H9 (cell line): Measurements from ENCODE around the gene DEK. TPM values are rescaled to one million over a fixed set of nuclear protein-coding genes. Genes with fewer than 3 reads are reported as not detected.
A peak's percentile ranks its signal among the peaks of the same experiment; 100 is the strongest.

Experiments
- DNase-seq: peaks from one replicate; pipeline ENCODE4 v3.0.0-alpha.2; 2017
- H2AFZ ChIP-seq: one replicate; pipeline ENCODE4 v1.6.1; 2013; ENCODE audit warnings: mild to moderate bottlenecking, low read length, control low read depth, moderate library complexity
- H2AK5ac ChIP-seq: 2 replicates; pipeline ENCODE4 v1.6.1; 2013; ENCODE audit warnings: low read length, control low read depth, mixed read lengths; ENCODE audit not compliant: insufficient read length
- H2BK120ac ChIP-seq: one replicate; pipeline ENCODE4 v1.6.1; 2013; ENCODE audit warnings: low read depth, mild to moderate bottlenecking, low read length, control low read depth, inconsistent platforms; ENCODE audit not compliant: poor library complexity, severe bottlenecking
- H2BK12ac ChIP-seq: 2 replicates; pipeline ENCODE4 v1.6.1; 2013; ENCODE audit warnings: low read length, control low read depth, mixed read lengths, low read depth; ENCODE audit not compliant: insufficient read length
- H2BK15ac ChIP-seq: 2 replicates; pipeline ENCODE4 v1.6.1; 2013; ENCODE audit warnings: low read depth, low read length, control low read depth
- H2BK20ac ChIP-seq: one replicate; pipeline ENCODE4 v1.6.1; 2013; ENCODE audit warnings: low read depth, mild to moderate bottlenecking, low read length, control low read depth, inconsistent platforms; ENCODE audit not compliant: poor library complexity, severe bottlenecking
- H2BK5ac ChIP-seq: 2 replicates; pipeline ENCODE4 v1.6.1; 2013; ENCODE audit warnings: low read length, control low read depth, mixed read lengths; ENCODE audit not compliant: insufficient read length
- H3K14ac ChIP-seq: 2 replicates; pipeline ENCODE4 v1.6.1; 2013; ENCODE audit warnings: low read length, control low read depth; ENCODE audit not compliant: insufficient read depth
- H3K18ac ChIP-seq: 2 replicates; pipeline ENCODE4 v1.6.1; 2013; ENCODE audit warnings: low read depth, mild to moderate bottlenecking, mixed read lengths, low read length, control low read depth; ENCODE audit not compliant: insufficient read length
- H3K23ac ChIP-seq: 2 replicates; pipeline ENCODE4 v1.6.1; 2013; ENCODE audit warnings: low read length, control low read depth, mixed read lengths, low read depth; ENCODE audit not compliant: insufficient read length
- H3K23me2 ChIP-seq: 2 replicates; pipeline ENCODE4 v1.6.1; 2013; ENCODE audit warnings: low read depth, mild to moderate bottlenecking, mixed read lengths, low read length, control low read depth; ENCODE audit not compliant: insufficient read length, poor library complexity, severe bottlenecking
- H3K27ac ChIP-seq: 2 replicates; pipeline ENCODE4 v1.5.1; 2013; ENCODE audit warnings: low read length, control low read depth, mixed read lengths, low read depth; ENCODE audit not compliant: insufficient read length
- H3K27me3 ChIP-seq: 2 replicates; pipeline ENCODE4 v1.6.1; 2013; ENCODE audit warnings: low read length, control low read depth, inconsistent platforms; ENCODE audit not compliant: insufficient read depth
- H3K4ac ChIP-seq: 2 replicates; pipeline ENCODE4 v1.6.1; 2013; ENCODE audit warnings: low read depth, mild to moderate bottlenecking, control low read depth, inconsistent platforms, low read length, moderate library complexity
- H3K4me1 ChIP-seq: 2 replicates; pipeline ENCODE4 v1.6.1; 2013; ENCODE audit warnings: low read length, control low read depth, inconsistent platforms; ENCODE audit not compliant: insufficient read depth
- H3K4me2 ChIP-seq: 2 replicates; pipeline ENCODE4 v1.6.1; 2013; ENCODE audit warnings: low read length, control low read depth, mixed read lengths; ENCODE audit not compliant: insufficient read length, insufficient read depth
- H3K56ac ChIP-seq: 2 replicates; pipeline ENCODE4 v1.6.1; 2013; ENCODE audit warnings: low read depth, mild to moderate bottlenecking, mixed read lengths, low read length, control low read depth; ENCODE audit not compliant: insufficient read length
- H3K79me1 ChIP-seq: 2 replicates; pipeline ENCODE4 v1.6.1; 2013; ENCODE audit warnings: low read depth, mild to moderate bottlenecking, moderate library complexity, low read length, control low read depth, inconsistent platforms; ENCODE audit not compliant: insufficient read depth, poor library complexity, severe bottlenecking
- H3K79me2 ChIP-seq: 2 replicates; pipeline ENCODE4 v1.6.1; 2013; ENCODE audit warnings: low read length, control low read depth, inconsistent platforms; ENCODE audit not compliant: insufficient read depth
- H3K9ac ChIP-seq: 2 replicates; pipeline ENCODE4 v1.6.1; 2013; ENCODE audit warnings: low read length, control low read depth, mixed read lengths; ENCODE audit not compliant: insufficient read length; ENCODE audit errors: extremely low read depth
- H3K9me3 ChIP-seq: one replicate; pipeline ENCODE4 v1.6.1; 2013; ENCODE audit warnings: low read depth, low read length, inconsistent platforms; ENCODE audit not compliant: control insufficient read depth
- H3T11ph ChIP-seq: one replicate; pipeline ENCODE4 v1.6.1; 2013; ENCODE audit warnings: mild to moderate bottlenecking, low read length, control low read depth, inconsistent platforms
- H4K20me1 ChIP-seq: one replicate; pipeline ENCODE4 v1.6.1; 2013; ENCODE audit not compliant: control insufficient read depth, insufficient read length, insufficient read depth
- H4K5ac ChIP-seq: 2 replicates; pipeline ENCODE4 v1.6.1; 2013; ENCODE audit warnings: low read depth, mild to moderate bottlenecking, mixed read lengths, low read length, control low read depth; ENCODE audit not compliant: insufficient read length
- H4K8ac ChIP-seq: replicated peaks from 2 replicates; pipeline ENCODE4 v1.6.1; 2013; ENCODE audit warnings: low read length, control low read depth, mixed read lengths, low read depth; ENCODE audit not compliant: insufficient read length
- H4K91ac ChIP-seq: 2 replicates; pipeline ENCODE4 v1.6.1; 2013; ENCODE audit warnings: low read depth, mild to moderate bottlenecking, moderate library complexity, mixed read lengths, low read length, control low read depth; ENCODE audit not compliant: insufficient read length
- H3K27ac Mint-ChIP-seq, 3 experiments: 2 replicates in 2 of 3; 3 replicates in 1 of 3; pipeline ENCODE4 v1.8.0; 2020 to 2021; ENCODE audit warnings: mixed read lengths in 3 of 3, mild to moderate bottlenecking in 1 of 3, moderate library complexity in 1 of 3
- H3K27me3 Mint-ChIP-seq: 2 replicates; pipeline ENCODE4 v1.8.0; 2021; ENCODE audit warnings: low read depth, mild to moderate bottlenecking, moderate library complexity, mixed read lengths
- H3K36me3 Mint-ChIP-seq, 3 experiments: 2 replicates in 2 of 3; 3 replicates in 1 of 3; pipeline ENCODE4 v1.8.0; 2020 to 2021; ENCODE audit warnings: low read depth in 3 of 3, mixed read lengths in 3 of 3; ENCODE audit not compliant: insufficient read depth in 1 of 3
- H3K4me1 Mint-ChIP-seq, 2 experiments: 2 replicates each; pipeline ENCODE4 v1.8.0; 2020; ENCODE audit warnings: mixed read lengths in 2 of 2
- H3K4me3 Mint-ChIP-seq, 2 experiments: 2 replicates in 1 of 2; 3 replicates in 1 of 2; pipeline ENCODE4 v1.8.0; 2020 to 2021; ENCODE audit warnings: mild to moderate bottlenecking in 2 of 2, mixed read lengths in 2 of 2, moderate library complexity in 1 of 2
- H3K9me3 Mint-ChIP-seq, 2 experiments: 2 replicates in 1 of 2; 3 replicates in 1 of 2; pipeline ENCODE4 v1.8.0; 2020; ENCODE audit warnings: mild to moderate bottlenecking in 2 of 2, mixed read lengths in 2 of 2, moderate library complexity in 1 of 2
- WGBS: extraction: QIAGEN DNeasy Blood & Tissue Kit; methylation state at CpG from one replicate; pipeline ENCODE4 v1.1.7; 2013; ENCODE audit warnings: missing lambda C conversion rate, low lambda C conversion rate, mixed read lengths; ENCODE audit not compliant: insufficient read length; ENCODE audit errors: extremely low coverage; 5-methylcytosine and 5-hydroxymethylcytosine counted together
- total RNA-seq: library from RNA; stranded (reverse); gene quantifications from 2 replicates; pipeline ENCODE4 v1.2.1, GENCODE V29; 2021
- TF ChIP-seq, protein P1 (sequence below): fragments of 200-600 bp; sonication (generic); conservative IDR thresholded peaks from 3 replicates; pipeline ENCODE4 v1.8.0; 2021; ENCODE audit warnings: antibody characterized with exemption, mild to moderate bottlenecking

The DEK gene
- total RNA-seq, 1 experiment from 2014 or later: 217 TPM

DNA sequence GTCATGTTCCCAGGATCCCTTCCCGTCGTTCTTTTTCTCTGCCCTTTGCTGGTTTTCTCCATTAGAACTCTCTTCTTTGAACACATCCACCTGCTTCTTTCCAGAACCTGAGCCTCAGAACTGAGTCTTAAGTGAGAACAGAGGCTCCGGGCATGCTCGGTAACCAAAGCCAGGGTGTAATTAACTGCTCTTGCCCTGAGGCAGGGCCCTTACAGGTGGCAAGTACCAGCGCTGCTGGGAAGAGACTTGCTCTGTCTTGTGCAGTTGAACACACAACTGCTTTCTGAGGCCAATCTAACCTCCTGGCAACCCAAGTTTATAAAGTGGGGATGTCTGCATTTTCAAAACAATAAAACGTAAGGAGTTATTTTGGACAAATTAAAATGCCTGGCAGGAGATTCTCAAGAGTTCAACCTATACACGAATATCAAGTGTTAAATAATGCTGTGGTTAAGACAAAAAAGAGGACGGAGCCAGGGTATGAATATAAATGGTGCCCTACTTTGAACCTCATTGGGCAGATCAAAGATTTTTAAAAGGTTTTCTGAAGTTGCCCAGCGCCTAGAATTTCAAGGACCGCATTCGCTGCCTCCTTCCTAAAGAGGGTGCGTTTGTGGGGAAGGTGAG lies 12.4 kb upstream of the DEK start:
- no peaks in the 10 kb centered on the region; a peak in 3 of 5 replicates for H3K9me3 Mint-ChIP-seq

More for the DNA sequence above, 12.4 kb upstream of the DEK start:
- H2BK12ac ChIP-seq: no peak overlapping the region
- no peaks in the 10 kb centered on the region for H3K79me2 ChIP-seq
- H3K4me1 ChIP-seq: no peaks in the 10 kb centered on the region
- H4K8ac ChIP-seq: no peak overlapping the region
- H4K91ac ChIP-seq: no peak overlapping the region
- H3K4ac ChIP-seq: no peak overlapping the region
- H3T11ph ChIP-seq: no peak overlapping the region
- peak; percentile 41 for DNase-seq
- peaks cover 13% of the 10 kb centered on the region; the same call in 1 of the 2 replicates for H3K27me3 ChIP-seq
- H3K9ac ChIP-seq: peak overlapping the region; percentile 14
- H3K27ac ChIP-seq: no peak overlapping the region
- H3K23ac ChIP-seq: no peak overlapping the region
- no peaks in the 10 kb centered on the region for H4K20me1 ChIP-seq
- H3K4me2 ChIP-seq: peak overlapping the region; percentile 83
- peak overlapping the region; percentile 16 for H2AFZ ChIP-seq
- H2BK15ac ChIP-seq: no peak overlapping the region
- no CpG with 5 or more reads among the region's 12 CpGs for WGBS
- no peak overlapping the region for H3K56ac ChIP-seq
- no peaks in the 10 kb centered on the region for H3K9me3 ChIP-seq
- no peak overlapping the region for H2BK5ac ChIP-seq
- H3K18ac ChIP-seq: no peak overlapping the region
- no peak overlapping the region for H4K5ac ChIP-seq
- peak overlapping the region; percentile 73 to 82 for H3K4me3 Mint-ChIP-seq
- no peak overlapping the region for H3K14ac ChIP-seq
- TF ChIP-seq, protein P1, sequence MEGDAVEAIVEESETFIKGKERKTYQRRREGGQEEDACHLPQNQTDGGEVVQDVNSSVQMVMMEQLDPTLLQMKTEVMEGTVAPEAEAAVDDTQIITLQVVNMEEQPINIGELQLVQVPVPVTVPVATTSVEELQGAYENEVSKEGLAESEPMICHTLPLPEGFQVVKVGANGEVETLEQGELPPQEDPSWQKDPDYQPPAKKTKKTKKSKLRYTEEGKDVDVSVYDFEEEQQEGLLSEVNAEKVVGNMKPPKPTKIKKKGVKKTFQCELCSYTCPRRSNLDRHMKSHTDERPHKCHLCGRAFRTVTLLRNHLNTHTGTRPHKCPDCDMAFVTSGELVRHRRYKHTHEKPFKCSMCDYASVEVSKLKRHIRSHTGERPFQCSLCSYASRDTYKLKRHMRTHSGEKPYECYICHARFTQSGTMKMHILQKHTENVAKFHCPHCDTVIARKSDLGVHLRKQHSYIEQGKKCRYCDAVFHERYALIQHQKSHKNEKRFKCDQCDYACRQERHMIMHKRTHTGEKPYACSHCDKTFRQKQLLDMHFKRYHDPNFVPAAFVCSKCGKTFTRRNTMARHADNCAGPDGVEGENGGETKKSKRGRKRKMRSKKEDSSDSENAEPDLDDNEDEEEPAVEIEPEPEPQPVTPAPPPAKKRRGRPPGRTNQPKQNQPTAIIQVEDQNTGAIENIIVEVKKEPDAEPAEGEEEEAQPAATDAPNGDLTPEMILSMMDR: no peak
- no peak overlapping the region for H2BK120ac ChIP-seq
- no peak overlapping the region for H2BK20ac ChIP-seq
- H3K79me1 ChIP-seq: no peaks in the 10 kb centered on the region
- no peak overlapping the region for H3K27ac Mint-ChIP-seq
- no peak overlapping the region for H2AK5ac ChIP-seq
- H3K36me3 Mint-ChIP-seq: no peaks in the 10 kb centered on the region
- peaks cover 13% of the 10 kb centered on the region for H3K23me2 ChIP-seq
- H3K4me1 Mint-ChIP-seq: peaks cover 17 to 20% of the 10 kb centered on the region in 2 experiments
- peaks cover 65% of the 10 kb centered on the region for H3K27me3 Mint-ChIP-seq
